Fibroblast of gingiva (primary cell): ENCODE results near the gene UBD.

ENCODE experiments used
- DNase-seq: peaks from one replicate; pipeline ENCODE4 v3.0.0-alpha.2; 2011; ENCODE audit warnings: low read depth

Gene UBD

DNA sequence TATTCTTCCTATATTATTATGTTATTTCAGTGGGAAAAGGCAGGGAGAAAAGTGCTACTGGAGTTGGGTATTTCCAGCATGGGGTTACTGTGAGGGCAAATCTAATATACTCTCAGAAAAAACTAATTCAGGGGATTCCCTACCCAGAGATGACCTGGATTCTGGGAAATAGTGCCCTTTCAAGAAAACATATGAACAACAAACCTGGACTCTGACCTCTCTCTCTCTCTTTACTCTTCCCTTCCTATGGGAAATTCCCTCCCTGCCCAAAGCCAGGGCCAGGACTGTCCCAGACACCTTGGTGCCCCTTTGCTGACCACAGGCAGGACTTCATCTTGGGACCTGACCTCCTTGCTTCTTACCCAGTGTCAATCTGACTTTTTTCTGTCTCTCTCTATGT is 1.6 kb upstream of the UBD start:
- no peak for DNase-seq

DNA sequence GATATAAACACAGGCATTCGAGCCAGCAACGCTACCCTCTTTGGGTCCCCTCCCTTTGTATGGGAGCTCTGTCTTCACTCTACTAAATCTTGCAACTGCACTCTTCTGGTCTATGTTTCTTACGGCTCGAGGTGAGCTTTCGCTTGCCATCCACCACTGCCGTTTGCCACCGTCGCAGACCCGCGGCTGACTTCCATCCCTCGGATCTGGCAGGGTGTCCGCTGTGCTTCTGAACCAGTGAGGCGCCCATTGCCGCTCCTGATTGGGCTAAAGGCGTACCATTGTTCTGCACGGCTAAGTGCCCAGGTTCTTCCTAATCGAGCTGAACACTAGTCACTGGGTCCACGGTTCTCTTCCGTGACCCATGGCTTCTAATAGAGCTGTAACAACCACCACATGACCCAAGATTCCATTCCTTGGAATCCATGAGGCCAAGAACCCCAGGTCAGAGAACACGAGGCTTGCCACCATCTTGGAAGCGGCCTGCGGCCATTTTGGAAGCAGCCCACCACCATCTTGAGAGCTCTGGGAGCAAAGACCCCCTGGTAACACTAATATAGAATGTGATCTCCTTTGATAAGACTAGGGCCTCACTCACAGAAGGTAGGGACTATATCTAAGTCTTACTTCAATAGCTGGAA is 973 bp downstream of the UBD start:
- DNase-seq = no peak

DNA sequence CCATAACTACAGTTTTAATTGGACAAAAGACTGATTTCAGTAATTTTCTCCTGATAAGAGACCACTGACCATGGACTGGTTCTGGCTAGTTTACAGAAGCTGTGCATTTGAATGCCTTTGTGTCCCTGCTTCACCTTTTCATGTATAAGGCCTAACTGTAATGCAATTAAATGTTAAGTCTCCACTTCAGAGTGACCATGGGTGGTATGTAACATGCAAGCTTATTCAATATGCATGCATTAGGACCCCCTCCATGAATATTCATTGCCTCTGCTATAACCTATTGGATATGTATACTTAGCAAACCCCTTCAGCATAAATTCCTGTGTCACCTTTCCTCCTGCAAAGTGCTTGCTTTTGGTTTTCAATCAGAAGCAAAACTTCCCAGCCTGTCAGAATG is 2.2 kb downstream of the UBD start:
- no peak for DNase-seq

DNA sequence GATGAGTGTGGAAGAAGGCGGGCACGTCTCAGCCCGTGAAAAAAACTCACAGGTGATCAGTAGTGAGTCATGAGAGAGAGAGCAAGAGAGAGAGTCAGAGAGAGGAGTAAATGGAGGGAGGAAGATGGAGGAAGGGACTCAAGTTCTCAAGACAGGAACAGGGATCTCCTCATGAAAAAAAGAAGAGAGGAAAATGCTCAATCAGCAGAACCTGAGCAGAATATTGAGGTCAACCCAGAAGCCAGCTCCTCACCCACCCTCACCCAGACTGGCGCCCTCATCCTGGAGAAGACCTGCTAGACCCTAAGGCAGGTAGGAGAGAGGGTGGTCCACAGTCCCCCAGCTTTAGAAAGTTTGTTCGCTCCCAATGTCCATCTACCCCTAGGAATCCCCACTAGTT is 4.8 kb downstream of the UBD start:
- no peak for DNase-seq

DNA sequence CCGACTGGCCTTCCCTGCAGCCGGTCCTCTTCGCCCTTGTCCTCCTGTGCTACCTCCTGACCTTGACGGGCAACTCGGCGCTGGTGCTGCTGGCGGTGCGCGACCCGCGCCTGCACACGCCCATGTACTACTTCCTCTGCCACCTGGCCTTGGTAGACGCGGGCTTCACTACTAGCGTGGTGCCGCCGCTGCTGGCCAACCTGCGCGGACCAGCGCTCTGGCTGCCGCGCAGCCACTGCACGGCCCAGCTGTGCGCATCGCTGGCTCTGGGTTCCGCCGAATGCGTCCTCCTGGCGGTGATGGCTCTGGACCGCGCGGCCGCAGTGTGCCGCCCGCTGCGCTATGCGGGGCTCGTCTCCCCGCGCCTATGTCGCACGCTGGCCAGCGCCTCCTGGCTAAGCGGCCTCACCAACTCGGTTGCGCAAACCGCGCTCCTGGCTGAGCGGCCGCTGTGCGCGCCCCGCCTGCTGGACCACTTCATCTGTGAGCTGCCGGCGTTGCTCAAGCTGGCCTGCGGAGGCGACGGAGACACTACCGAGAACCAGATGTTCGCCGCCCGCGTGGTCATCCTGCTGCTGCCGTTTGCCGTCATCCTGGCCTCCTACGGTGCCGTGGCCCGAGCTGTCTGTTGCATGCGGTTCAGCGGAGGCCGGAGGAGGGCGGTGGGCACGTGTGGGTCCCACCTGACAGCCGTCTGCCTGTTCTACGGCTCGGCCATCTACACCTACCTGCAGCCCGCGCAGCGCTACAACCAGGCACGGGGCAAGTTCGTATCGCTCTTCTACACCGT is 6.1 kb downstream of the UBD start:
- DNase-seq = peak; percentile 83

DNA sequence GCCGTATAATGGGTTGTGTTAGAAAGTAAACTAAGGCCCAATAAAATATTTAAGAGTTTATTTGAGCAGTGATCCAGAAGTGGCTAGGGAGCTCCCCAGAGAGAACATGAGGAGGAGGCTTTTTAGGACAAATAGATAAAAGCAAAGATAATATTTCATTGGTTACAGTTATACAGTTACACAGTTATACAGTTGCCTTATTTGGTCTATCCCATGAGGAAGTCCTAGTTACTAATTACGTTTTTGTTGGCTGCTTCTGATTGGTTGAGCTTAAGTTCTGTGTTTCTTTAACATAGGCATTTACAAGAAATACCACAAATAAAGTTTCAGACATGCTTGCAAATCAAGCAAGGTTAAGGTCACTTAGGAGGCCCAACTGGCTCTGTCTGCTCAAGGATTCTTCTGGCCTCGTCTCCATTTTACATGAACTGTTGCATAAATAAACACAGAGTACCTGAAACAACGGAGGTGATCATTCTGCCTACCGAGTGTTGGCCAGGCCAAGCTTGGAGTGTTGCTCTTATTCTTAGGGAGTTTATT is 7.0 kb downstream of the UBD start:
- peak; percentile 66 for DNase-seq

DNA sequence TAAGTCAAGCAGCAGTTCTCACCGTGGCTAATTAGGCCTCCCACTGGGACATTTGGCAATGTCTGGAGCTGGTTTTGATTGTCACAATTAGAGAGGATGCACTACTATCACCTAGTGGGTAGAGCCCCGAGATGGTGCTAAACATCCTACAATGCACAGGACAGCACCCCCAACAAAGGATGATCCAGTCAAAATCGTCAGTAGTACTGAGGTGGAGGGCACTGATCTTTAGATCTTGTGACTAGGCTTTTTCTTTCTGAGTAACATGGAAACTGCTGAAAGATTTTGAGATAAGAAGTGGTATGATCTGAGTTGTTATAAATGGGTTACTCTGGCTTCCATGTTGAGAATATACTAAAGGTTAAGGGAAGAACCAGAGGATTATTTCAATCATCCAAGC is 12.0 kb downstream of the UBD start:
- DNase-seq = no peak

DNA sequence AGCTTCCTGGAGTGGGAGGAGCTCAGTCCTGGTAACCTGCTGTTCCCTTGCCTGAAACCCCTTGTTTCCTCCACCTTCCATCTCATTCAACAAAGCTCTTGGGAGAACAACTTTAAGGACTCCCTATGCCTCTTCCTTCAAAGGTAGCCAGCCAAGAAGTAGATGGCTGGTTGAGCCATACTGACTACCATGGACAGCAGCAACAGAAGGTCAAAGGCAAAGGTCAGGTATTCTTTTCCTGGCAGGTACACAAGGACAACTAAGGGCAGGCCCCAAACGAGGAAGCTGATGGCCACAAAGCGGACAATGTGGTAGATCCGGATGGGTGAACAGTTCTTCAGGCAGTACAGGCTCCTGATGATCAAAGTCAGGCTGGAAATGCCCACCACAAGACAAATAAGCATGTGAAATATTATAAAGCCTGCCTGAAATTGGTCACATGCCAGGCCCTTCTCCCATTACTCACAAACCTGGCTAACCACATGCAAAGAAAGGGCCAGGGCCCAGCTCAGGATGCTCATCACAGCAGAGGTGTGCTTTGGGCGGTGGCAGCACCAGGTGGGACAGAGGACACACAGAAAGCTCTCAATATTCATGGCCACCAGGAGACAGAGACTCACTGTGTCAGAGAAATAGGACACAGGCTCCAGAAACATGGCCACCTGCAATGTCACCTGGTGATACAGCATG is 21.7 kb downstream of the UBD start:
- no peak for DNase-seq

DNA sequence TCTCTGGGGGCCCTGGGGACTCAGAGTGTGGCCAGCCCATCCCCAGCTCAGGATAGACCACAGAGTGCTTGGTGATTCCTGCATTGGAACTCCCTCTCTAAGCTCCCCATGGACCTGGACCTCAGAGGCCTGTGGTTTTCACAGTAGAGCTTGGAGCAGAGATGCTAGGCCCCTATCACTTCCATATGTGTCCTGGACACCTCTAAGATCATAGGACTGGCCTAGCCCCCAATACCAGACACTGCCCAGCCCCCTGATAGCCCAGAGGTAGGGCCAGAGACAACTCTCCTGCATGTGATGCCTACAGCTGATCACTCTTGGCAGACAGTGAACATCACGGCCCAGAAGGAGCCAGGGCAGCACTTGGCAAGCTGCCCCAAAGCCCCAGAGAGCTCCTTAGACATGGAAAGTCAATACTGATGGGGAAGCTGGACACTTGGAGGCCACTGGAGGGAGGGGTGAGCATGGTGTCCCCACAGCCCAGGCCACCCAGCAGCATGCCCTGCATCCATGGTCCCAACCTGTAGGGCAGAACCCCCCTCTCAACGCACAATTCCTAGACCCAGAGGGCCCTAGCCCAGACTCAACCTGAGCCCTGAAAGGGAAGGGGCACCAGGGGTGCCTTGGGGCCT is 27.1 kb downstream of the UBD start:
- DNase-seq = no peak

DNA sequence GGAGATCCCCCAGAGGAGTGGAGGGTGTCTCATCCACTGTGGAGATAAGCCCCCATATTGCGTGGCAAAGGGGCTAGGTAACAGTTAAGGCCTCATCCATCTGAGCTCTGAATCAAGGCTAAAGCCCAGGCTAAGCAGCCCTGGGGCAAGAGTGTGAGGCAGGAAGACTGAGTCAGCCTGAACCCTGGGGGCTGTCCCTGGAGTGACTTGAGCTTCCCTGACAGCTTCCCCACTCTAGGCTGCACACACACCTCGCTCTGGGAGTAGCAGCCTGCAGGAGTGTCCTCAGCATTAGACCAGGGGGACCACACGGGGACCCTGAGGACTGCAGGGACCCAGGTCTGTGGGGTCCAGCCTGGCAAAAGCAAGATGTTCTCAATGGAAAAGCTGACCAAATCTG is 27.9 kb downstream of the UBD start:
- DNase-seq = no peak

DNA sequence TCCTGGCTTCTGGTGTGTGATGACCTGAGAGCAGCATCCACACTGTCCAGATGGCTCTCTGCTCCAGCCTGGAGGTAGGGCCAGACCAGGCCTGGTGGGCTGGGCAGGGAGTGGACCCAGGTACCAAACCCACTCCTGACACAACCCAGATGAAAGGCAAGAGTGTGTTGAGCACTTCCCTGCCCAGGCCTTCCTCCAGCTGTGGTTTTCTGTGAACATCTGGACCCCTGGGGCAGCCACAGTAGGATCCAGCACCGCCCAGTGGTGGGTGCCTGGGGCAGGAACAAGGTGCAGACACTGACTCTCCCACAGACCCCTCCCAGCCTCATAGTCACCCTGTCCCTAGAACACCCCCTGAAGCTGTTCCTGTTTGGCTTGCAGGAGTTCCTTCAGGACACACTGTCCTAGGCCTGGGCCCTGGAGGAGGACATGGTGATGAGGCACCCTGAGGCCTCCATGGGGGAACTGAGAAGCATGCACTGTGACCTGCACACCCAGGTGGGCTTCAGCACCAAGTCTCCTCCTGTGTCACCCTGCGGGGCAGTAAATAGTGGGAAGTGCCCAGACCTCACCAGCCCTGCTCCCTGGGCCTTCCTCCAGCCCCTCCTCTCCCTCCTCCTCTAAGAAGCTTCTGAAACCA is 28.7 kb downstream of the UBD start:
- no peak for DNase-seq

DNA sequence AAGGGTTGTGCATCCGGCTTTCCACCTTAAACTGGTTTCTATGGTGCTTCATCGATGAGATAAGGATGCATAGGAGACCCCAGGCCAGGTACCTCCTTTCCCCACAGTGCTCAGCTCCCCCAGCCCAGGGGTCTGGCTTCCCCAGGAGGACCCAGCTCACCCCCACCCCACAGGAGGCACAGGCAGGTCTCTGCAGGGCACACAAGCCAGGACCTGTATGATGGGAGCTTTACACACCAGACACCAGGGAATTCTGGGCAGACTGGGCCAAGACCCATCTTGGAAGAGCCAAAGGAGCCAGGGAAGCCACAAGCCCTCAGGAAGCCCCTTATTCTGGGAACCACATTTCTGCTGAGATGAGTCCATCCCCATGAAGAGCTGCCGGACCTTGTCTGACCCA is 29.6 kb downstream of the UBD start:
- DNase-seq = no peak

DNA sequence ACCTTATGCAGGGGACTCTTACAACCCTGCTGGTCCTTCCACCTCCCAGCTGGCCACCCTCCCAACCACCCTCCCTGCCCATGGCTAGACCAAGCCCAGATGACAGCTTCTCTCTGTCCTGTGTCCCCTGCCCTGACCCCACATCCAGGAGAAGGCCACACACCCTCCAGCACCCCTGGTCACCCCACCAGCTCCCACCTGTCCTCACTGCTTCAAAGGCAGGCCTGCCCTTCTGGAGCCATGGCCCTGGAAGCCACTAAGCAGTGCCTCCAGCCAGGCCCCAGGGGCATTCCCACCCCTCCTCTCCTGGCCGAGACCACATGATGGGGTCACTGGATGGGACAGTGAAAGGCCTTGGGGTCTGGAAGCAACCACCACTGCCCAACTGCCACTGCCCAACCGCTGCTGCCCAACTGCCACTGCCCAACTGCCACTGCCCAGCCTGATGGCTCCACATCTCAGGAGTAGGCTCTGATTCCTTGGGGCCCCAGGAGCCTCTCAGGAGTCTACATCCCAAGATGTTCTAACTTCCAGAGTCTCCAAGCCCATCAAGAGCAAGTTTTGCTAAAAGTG is 30.5 kb downstream of the UBD start:
- DNase-seq = no peak

DNA sequence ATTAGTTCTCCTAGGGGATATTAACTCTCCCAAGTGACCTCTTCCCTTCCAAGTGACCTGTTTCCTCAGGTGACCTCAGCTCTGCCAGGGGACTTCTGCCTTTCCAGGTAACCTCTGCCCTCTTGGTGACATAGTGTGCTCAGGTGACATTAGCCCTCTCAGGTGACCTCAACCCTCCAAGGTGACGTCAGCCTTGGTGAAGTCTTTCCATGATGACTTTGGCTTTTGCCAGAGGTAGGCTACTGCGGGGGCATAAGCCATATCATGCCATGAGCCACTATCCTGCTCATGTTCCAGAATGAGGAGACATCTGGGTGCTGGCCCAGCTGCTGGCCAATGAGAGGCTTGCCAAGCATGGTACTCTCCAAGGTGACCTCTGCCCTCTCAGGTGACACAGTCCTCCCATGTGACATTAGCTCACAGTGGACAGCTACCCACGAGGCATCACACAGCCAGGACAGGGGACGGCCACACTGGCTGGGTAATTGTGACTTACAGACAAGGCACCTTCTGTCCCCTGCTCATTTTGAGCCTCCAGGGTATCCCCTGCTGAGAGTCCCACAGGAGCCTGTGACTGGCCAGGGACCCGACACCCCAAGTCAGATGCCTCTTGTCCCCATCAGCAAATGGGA is 31.1 kb downstream of the UBD start:
- DNase-seq = no peak

DNA sequence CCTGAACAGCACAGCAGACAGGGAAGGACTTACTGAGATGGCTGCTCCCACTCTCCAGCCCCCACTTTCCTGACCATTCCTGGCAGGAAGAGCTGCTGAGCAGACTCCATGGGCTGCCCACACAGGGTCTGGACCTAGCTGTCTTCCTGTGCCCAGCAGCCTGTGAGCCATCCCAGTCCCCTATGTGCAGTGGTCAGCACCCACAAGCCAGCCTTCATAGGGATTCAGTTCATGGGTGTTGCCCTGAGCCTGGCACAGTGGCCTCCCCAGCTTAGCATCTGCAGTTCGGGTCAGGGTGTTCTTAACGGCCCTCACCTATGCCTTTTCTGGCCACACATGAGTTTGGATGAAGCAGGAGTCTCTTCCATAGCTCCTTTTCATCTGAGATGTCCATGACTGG is 32.0 kb downstream of the UBD start:
- no peak for DNase-seq

DNA sequence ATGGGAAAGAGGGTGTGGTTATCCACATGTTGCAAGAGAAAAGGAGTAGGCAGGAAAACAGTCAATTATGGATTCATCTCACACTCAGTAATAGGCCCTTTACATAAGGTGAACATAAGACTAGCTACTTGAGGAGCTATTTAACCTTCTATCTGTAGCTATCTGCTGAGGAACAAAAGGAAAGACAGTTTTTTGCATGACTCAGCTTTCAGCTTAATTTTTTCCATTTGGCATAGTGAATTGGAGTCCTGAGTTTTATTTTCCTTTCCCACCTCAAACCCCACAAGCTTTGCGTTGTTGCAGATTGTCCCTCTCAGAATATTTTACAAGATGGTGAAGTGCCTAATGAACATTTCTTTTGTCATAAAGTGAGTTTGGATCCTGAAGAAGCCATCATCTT is 32.4 kb downstream of the UBD start:
- no peak for DNase-seq

DNA sequence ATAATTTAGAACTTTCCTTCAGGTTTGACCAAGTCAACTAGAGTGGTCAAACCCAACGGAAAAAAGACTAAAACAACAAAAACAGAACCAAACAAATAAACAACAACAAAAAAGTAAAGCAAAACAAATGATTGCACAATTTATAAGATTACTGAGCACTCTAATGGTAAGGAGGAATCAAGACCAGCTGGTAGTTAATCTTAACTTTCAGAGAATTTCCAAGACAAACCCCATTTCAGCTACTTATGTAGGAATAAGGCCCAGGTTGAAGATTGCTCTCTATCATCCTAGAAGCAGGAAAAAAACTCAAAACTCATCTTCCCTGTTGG is 34.3 kb downstream of the UBD start:
- DNase-seq = no peak

DNA sequence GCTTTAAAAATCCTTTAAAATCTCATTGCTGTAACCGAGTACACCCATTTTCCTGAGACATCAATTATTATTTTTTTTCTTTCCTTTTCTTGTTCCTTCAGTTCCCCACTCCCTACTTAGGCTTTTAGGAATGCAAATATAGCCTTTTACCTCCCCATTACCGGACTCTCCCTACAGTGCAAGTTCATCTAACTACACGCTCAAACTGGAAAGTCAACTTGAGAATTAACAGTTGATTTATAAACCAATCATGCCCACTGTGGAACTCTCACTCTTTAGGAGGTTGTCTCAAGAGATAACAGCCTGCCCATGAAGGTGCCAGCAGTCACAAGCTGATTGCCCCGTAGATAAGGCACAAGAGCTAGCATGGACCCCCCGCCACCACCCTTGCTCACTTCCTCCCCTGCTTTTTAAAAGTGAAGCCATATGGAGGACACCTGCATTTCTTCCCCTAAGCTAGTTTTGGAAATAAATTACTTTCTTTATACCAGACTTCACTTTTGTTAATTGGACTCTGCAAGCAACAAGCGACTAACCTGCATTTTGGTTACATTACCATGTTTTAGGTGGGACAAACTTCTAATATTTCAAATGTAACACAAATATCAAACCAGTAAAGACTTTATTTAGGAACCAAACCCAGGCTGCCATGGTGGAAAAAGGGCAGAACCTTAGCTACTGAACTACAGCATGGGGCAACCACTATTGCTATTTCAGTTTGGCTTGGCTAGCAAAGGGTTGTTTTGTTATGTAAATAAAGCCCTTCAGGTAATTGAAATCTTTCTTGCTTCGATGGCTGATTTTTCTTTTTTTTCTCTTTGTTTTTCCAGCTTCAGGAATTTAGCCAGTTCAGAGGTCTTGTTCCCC is 34.9 kb downstream of the UBD start:
- no peak for DNase-seq

DNA sequence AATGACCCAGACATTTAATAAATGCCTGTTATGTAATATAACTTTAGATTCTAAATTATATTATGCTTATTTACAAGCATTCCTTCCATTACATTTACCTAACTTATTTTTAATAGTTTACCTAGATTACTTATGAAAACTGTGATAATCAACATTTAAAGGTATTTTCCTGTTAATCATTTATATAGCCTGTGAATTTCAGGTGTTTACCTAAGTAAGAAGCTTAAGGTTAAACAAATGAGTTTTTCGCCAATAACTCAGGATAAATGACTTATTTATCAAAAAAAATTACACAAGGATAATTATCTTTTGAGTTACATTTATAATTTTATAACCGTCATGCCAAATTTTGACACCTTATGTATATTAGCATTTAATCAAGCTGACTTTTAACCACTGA is 35.5 kb downstream of the UBD start:
- DNase-seq = no peak

DNA sequence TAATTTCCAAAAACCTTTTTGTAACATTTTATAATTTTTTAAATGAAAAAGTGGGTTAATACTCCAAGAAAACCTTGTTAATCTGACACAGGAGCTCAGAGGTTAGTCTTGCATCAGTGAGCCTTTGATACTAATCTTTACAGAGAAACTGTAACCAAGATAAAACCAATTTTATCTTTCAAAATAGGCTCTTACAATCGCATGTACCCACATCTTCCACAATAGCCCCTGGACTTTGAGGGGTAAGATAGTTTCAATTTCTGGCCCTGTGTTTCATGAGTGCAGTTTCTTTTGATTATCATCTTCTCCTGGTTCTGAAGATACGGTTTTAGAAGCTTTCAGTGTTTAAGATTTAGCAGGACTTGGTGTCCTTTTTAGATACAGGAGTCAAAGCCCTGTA is 37.3 kb downstream of the UBD start:
- no peak for DNase-seq
